HG02885 (cell line): ENCODE data around the gene IST1.
"Not testable (repeated sequence)": the region's sequence is repeated elsewhere in the genome, so short reads cannot be mapped to it uniquely, and the experiment has no call there.

Experiments
- ATAC-seq: cut with Tn5 transposase; IDR thresholded peaks from one replicate; pipeline ENCODE4 v1.9.1; 2021; ENCODE audit warnings: mild to moderate bottlenecking; ENCODE audit not compliant: unreplicated experiment, poor library complexity

The IST1 gene

DNA sequence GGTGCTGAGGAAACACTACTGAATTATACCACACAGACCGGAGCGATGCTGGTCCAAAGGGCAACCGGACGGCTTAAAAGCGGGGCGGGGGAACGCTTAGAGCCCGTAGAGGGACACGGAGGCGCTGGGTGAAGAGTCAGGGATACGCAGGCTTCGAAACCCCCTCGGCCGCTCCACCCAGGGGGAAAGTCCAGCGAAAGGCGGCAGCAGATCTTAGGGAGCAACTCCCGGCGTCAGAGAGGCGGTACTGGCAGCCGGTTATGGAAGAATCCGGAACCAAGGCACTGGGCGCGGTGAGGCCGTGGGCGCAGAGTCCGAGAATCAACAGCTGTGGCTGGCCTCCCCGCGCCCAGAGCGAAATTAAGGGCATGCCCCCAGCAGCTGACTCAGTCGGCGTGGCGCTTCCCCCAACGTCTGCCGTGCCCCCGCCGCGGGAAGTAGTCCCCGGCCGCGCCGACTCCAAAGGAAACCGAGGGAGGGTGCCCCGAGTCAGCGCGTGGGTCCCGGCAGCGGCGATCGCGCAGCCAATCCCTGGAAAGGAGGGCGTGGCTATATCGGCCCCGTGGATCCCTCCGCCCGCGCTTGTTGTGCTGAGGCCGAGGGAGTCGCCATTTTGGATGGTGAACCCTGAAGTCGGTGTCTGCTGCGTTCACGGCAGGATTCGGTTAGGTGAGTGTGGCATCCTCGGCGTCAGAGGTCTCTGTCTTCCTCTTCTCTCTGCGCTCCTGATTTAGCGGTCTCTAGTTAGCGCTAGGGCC is at the start of gene IST1:
IST1 (plus strand) TSS at position 611 of the 758 bp plus-strand sequence. CDS start 20,110 bp downstream, outside the sequence.
- peak; percentile 83 for ATAC-seq

DNA sequence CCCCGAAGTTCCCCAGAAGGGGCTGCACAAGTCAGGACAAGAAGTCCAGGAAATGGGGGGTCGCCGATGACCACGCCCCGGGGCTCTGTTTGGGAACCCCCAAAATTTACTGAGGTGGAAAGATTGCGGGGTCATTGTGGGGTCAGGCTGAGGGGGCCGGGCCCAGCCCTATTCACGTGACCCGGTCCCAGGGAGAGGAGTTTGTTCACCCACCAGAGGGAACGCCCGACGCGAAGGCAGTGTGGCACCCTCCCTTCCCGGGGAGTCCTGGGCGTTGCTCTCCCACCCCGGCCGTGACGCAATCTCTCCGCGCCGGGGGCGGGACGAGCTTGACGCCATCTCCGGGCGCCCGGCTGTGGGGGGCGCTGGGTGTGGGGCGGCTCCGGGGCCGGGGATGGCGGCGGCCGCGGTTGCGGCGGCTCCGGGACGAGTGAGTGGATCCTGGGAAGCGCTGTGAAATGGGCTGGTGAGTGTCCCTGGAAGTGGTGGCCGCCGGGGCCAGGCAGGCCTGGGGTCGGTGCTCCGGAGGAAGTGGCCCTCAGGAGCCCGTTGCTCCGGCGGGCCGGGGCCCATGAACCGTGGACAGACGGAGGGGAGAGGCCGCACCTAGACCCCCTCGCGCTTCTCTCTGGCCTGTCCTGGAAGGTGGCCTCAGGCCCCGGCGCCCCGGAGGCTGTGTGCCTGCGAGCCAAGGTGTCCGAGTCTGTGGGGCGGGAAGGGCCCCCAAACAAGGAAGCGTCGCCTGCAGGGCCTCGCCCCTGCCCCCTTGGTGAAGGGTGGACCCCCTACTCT is 49.5 kb upstream of the IST1 start, which contains the start of gene ATXN1L:
ATXN1L (plus strand) TSS at position 338 of the 792 bp plus-strand sequence. CDS start 3,765 bp downstream, outside the sequence.
- ATAC-seq = peak; percentile 70

DNA sequence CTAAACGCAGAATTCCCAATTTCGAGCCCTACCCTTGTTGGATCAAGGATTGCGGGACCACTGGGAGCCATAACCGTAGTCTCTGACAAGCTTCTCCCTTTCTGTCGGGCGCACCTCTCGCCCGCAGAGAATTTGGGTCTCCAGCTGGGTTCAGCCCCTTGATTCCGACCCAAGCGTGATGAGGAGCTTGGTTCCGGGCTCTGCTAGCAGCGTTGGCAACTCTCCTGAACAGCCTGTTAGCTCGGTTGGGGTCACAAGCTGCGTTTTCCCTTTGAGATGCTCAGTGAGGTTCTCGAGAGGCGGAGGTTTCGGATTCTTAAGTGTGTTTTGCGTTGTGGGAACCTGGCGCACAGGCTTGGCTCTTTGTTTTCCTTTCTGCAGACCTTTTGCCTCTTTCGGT is 48.9 kb upstream of the IST1 start:
- ATAC-seq = no peak

DNA sequence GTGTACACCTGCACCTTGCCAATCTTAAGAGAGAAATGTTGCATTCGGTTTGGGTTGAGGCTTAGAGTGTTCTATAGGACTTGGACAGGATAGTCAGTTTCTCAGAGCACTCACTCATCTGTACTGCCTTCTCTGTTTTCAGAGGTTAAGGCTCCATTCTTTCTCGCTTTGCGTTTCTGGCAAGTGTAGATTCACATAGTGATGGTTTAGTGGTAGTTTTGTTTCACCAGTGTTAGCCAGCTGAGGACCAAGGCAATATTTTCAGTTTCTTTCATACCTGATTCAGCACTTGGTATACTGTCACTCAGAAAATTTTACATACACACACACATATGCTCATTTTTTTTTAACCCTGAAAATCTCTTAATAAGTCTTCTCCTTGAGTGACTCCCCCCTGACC is 48.2 kb upstream of the IST1 start:
- no peak for ATAC-seq

DNA sequence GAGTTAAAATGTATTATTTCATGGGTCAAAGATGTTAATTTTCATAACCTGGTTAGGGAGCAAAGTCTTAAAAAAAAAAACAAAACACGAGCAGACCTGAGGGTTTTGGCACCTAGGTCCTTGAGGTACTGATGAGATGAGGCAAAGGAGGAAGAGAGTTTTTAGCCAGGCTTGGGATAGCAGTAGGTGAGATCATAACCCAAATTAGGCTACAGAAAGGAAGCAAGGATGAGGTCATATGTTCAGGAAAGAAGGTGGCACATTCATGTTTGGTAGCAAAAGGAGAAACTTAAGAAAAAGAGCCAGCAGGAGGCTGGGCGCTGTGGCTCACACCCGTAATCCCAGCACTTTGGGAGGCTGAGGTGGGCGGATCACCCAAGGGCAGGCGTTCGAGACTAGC is 46.7 kb upstream of the IST1 start:
- no peak for ATAC-seq

DNA sequence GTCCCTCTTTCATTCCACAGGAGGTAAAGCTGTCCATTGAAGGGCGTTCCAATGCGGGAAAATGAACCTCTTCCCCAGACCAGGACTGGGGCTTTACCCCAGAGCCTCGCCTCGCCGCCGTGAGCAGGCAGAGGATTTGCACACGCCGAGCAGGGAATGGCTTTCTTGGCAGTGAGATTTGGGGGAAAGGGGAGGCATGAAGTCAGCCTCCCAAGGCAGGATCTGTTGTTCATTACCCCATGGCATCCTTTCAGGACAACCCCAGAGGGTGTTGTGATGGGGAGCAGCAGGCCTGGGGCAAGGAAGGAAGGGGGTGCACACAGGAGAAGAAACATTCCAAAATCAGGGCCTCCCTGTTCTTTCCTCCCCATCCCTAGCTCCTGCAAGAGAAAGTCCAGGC is 43.6 kb upstream of the IST1 start:
- ATAC-seq = no peak

DNA sequence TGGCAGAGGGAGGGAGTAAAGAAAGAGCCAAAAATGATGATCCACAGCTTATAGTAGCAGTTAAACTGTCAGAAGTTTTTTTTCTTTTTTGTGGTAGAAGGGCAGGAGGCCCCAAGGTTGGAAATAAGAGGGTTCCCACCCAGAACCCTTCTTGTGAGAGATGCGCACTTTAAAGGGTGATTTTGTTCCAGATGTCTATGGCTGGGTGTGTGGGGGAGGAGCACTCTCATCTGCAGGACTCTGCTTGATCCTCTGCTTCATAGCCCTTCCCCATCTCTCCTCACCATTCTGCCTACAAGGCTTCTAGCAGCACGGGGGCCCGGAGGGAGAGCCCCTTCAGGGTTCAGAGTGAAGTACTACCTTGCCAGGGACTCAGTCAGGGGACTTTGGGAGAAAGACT is 43.2 kb upstream of the IST1 start:
- no peak for ATAC-seq

DNA sequence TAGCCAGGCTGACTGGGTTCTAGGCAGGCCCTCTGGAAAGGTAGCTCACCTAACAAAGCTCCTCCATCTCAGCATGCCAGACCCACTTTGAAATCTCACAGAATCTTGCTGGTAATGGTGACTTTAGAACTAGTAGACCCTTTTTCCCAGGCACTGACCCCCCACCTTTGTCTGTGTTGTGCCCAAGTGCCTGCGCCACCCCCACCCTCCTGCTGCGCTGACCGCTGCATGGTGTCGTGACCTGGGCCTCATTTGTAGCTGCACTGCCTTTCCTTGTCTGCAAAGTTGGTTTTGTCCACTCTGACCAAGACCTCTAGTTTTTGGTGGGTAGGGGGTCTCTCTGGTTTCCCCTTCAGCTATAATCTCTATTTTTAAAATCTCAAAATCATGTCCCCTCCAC is 42.8 kb upstream of the IST1 start:
- no peak for ATAC-seq

DNA sequence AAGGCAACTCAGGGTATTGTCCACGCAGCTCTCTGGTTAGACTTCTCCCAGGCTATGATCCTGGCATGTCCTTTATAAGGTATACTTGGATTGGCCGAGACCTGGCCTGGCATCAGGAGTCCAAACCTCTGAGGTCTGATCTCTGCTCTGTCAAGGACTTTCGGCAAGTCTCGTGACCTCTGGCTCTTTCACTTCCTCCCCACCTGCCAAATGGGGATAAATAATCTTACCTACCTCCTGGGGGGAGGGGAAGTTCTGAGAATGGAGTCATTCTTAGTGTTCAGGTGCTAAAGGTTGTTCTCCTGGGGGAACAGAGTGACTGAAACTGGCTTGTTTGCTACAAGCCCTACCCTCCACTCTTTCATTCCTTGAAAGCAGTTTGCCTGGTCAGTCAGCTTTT is 41.9 kb upstream of the IST1 start:
- peak; percentile 70 for ATAC-seq

DNA sequence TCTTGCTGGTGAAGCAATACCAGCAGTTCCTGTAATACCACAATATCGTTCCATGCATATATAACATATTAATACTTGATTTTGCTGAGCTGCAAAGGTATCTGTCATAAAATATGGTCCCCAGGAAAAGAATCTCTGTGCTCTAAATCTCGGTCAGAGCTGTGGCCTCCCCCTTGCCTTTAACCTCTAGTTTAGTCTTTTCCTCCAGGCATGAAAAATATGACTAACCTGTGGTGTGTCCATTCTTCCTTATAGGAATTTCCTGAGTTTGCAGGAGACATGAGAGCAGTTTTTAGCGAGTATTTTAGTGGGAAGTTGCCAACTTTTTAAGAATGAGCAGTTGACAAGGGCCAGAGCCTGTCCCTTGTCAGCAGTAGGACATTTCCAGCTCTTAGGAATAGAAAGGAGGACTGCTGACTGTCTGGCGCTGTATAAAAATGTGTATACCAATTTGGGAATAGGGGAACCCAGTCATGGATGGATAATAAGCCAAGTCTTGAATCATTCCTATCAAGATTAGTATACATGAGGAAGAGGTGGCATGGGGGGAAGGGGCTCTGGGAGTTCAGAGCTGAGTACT is 40.9 kb upstream of the IST1 start:
- ATAC-seq = no peak

DNA sequence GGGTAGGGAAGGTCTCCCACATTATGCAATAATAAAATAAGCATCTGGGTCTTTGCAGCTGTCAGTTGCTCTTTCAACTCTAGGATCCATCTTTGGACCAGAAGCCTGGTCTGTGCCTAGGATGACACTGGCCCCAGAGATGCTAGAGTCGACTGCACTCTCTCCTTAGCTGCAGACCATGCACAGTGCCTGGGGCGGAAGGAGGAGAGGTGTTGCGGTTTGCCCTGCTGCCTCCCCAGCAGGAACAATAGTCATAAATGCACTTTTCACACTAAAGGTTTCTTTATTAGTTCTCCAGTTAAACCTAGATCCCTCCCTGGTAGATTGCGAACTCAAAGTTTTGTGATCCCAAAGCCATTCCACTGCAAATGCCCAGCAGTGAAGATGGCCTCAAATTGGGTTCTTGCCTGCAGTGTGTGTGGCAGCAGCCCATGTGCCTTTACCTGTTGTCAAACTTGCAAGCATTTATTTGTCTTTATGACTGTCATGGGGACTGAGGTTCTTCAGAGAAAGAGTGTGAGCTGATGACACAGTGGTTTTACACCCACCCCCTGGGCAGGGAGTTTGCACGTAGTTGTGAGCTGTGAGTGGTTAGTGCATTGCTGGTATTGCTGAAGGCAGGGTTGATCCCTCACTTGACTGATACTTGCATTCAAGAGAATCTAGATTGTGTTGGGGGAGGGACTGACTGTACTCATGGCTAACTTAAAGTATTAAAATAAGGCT is 39.2 kb upstream of the IST1 start:
- no peak for ATAC-seq

DNA sequence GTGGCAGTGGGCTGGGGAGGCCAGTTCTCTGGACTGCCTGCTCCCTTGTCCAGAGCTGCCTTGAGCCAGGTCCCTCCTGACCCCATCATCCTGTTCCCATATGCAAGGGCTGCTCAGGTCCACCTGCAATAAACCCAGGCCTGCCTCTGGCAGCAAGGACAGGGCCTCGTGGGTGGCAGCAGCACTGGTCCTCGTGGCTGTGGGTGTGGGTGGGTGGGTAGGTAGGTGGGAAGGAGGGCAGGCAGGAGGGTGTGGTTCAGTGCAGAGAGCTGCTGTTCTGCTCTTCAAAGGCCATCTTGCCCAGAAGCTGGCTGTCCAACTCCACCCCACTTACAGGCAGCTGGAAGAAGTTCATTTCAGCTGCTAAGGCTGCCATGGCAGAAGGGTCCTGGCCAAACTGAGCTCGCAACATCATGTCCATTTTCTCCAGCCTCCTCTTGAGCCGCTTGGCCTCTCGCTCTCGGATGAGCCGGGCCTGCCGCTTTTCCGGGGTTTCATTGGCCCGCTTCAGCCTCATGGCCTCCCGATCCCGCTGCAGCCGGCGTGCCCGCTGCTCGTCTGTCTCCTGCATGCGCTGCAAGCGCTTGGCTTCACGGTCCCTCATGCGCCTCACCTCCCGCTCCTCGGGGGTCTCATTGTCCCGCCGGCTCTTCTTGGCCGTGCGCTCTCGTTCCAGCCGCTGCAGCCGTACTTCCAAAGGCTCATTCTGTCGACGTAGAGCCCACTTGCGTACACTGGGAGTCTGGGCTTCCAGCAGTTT is 35.4 kb upstream of the IST1 start:
- ATAC-seq = no peak

DNA sequence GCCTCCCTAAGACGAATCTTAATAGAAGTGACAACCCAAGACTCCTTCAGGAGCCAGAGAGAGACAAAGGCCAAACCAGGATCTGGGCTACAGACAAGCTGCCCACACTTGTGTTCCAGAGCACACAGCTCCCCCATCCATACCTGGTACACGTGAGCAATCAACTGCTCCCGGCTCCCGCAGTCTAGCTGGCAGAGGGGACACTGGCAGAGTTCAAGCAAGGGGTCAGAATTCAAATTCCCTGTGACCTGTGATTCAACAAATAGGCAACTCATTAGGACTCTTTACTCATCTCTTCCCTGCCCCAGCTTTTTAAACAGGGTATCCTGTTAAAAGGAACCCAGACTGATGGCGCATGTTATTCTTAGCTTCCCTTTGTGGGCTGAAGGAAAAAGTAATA is 31.3 kb upstream of the IST1 start:
- no peak for ATAC-seq

DNA sequence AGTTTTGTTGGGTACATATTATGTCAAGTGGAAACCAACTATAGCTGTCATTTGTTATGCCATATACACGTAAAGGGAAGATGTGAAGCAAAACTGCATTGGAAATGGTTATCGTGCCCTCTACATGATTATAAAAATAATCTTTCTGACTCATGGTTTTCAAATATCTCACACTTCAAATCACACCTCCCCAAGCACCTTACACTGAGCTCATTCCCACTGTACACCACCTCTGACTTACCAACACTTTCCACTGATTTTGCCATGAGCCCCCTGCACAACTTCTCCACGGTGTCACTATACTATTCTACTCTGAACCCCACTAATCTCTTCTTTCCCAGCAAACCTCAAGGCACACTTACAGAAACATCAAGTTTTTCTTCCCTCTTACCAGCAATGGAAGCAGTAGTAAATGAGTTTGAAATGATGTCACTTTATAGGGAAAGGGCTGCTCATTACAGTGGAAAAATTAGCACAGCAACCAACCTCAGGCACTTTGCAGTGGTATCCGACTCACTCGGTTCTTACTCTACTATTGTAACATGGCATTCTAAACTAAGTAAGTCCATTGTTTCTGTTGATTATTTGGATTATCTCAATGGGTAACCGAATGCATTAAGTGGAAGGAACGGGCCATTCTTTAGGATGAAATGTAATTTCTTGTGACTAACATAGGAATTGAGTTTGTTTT is 30.0 kb upstream of the IST1 start:
- ATAC-seq = no peak

DNA sequence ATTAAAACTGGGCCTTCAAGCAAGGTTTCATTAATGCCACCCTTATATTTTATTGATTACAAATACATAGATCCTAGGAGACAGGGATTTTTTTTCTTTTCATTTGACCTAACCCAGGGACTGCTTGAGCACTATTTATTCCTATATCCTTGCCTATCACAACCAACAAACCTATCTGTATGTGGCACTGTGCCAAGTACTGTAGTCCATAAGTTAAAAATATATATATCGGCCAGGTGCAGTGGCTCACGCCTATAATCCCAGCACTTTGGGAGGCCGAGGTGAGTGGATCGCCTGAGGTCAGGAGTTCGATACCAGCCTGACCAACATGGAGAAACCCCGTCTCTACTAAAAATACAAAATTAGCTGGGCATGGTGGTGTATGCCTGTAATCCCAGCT is 28.2 kb upstream of the IST1 start:
- ATAC-seq = not testable (repeated sequence)

DNA sequence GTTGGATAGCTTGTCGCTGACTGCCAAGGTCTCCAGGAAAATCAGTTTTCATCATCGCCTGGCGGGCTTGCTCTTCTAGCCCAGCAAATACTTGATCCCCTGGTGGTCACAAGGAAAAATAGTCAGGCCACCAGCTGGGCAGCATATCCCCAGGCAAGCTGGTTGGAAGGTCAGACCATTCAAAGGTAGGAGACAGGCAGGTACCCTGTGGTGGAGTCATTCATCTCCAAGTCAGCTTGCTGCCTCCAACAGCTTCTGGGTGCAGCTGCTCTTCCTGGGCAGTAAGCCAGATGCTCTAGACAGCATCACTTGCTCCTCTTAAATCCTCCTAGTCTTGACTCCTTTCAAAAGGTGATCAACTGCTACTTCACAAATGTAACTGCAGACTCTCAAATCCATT is 27.4 kb upstream of the IST1 start:
- no peak for ATAC-seq

DNA sequence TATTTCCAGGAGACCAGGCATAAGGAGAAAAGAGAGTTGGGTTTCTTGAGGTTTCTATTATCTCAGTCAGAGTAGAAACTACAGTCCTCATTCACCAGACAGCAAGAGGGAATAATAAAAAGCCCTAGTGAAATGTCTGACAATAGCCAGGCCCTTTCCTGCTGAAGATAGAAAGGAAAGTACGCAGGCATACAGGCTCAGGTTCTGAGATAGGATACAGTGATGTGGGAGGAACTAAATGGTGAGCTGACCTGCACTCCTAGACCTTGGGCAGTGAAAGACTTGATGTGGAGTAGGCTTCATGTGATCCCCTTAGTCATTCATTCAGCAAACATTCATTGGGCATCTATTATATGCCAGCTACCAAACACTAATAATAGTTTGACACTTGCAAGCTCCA is 26.2 kb upstream of the IST1 start:
- no peak for ATAC-seq

DNA sequence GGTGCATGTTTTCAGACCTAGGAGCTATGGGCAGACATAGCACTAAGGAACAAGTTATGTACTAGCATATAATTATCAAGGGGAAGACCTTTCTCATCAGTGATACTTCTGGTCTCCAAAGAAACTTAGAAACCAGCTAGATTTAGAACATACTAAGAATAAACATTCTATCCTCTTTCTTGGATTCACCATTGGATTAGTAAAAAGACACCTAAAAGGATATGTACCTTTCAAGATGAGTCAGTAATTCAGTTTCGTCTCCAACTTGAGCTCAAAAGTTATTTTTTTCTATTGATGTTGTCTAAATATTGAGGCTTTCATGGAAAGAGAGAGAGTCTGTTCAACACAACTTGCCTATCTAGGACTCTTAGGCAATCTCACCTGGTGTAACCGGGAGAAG is 24.5 kb upstream of the IST1 start:
- ATAC-seq = no peak

DNA sequence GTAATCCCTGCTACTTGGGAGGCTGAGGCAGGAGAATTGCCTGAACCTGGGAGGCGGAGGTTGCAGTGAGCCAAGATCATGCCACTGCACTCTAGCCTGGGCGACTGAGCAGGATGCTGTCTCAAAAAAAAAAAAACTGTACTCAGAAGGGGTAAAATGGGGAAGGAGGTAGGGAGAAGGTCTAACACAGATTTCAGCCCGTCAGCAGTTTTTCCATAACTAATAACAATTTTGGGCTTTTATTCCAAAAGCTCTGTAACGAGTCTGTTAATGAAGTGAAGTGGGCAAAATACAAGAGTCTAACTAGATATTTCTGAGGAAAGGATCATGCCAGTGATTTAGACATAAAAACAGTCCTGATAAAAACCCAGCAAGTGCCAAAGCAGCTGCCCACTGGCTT is 22.1 kb upstream of the IST1 start:
- ATAC-seq = no peak
